ENCODE results near the gene STIMATE.

STIMATE gene

DNA sequence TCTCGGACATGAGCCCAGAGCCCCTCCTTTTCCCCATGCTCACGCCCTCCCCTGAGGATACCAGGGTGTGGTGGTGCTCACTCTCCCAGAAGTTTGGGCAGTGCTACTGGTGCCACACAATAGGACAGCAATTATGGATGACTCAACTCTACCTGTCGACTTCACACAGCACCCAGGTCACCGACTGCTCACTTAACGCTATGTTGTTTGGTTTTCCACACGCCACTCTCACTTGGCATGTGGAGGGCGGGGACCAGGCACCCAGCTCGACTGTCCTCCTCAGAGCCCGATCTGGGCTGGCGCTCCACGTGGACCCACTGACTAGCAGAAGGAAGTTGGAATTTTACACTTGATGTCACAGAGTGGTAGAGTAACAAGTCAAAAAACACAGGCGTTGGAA, 30.9 kb downstream of the STIMATE start (continued):
- no peak for TF ChIP-seq ZFHX2 (tag by site-specific recombination; conservative IDR thresholded peaks at IDR 0.05)
- no peak for TF ChIP-seq ZNF658 (tag by site-specific recombination; IDR thresholded peaks at IDR 0.05)
- no peak for TF ChIP-seq ZNF600 (tag by site-specific recombination; IDR thresholded peaks at IDR 0.05)
- TF ChIP-seq TSHZ1 (tag by site-specific recombination; IDR thresholded peaks at IDR 0.05; ENCODE audit: borderline replicate concordance): no peak
- TF ChIP-seq ZNF747 (tag by site-specific recombination; IDR thresholded peaks at IDR 0.05): no peak
- TF ChIP-seq GFI1B (tag by site-specific recombination; IDR thresholded peaks at IDR 0.05): no peak
- no peak for TF ChIP-seq ZFP3 (tag by site-specific recombination; IDR thresholded peaks at IDR 0.05; ENCODE audit: low read depth)

DNA sequence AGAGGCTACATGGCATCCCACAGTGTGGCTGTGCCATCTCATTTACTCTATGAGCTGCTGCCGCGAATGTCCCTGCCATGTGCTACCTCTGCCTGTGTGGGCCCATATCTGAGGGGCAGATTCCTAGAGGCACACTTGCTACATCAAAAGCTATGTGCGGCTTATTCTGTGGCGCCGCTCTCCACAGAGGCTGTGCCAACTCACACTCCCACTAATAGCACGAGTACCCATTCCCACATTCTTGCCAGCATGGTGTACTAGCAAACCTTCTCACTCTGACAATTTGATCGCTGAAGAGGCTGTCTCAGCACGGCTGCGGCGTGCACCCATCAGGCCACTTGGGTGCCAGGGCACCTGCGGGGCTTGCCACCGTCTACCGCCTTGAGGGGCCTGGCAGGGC, 31.4 kb downstream of the STIMATE start:
- Histone ChIP-seq H3K9me3 (ENCODE audit: control insufficient read depth, insufficient read depth, low read depth, low read length) (no peaks in the 10 kb centered on the region), H3K27ac (ENCODE audit: extremely low read depth, low read depth, low read length) (no peak overlapping the region), H3K4me3 (ENCODE audit: low read depth, low read length) (no peak overlapping the region), H3K4me1 (ENCODE audit: control insufficient read depth, insufficient read depth, low read length) (no peaks in the 10 kb centered on the region), H3K36me3 (ENCODE audit: control insufficient read depth in 2 of 2, insufficient read depth in 1 of 2, low read length in 2 of 2) (no peaks in the 10 kb centered on the region)
- POLR2A ChIA-PET: no interaction called here
- TF ChIP-seq SP7 (tag by site-specific recombination; IDR thresholded peaks at IDR 0.05) (no peak), ZNF324 (tag by site-specific recombination; IDR thresholded peaks at IDR 0.05) (no peak), GLIS2 (tag by site-specific recombination; IDR thresholded peaks at IDR 0.05) (no peak), ZNF174 (tag by site-specific recombination; IDR thresholded peaks at IDR 0.05) (no peak), ZNF701 (tag by site-specific recombination; IDR thresholded peaks at IDR 0.05) (no peak), ZNF837 (tag by site-specific recombination; IDR thresholded peaks at IDR 0.05) (no peak), OVOL3 (tag by site-specific recombination; IDR thresholded peaks at IDR 0.05) (no peak), ZNF211 (tag by site-specific recombination; IDR thresholded peaks at IDR 0.05; ENCODE audit: low read depth) (no peak), ZBTB8A (tag by site-specific recombination; IDR thresholded peaks at IDR 0.05) (no peak), BCL11B (tag by site-specific recombination; IDR thresholded peaks at IDR 0.05; ENCODE audit: low read depth) (no peak), GLIS1 (tag by site-specific recombination; IDR thresholded peaks at IDR 0.05) (no peak), ZNF560 (tag by site-specific recombination; IDR thresholded peaks at IDR 0.05; ENCODE audit: borderline replicate concordance) (no peak), ZNF843 (tag by site-specific recombination; IDR thresholded peaks at IDR 0.05) (no peak), ZNF341 (tag by site-specific recombination; IDR thresholded peaks at IDR 0.05; ENCODE audit: low read depth) (no peak)
- TF ChIP-seq, protein P1, sequence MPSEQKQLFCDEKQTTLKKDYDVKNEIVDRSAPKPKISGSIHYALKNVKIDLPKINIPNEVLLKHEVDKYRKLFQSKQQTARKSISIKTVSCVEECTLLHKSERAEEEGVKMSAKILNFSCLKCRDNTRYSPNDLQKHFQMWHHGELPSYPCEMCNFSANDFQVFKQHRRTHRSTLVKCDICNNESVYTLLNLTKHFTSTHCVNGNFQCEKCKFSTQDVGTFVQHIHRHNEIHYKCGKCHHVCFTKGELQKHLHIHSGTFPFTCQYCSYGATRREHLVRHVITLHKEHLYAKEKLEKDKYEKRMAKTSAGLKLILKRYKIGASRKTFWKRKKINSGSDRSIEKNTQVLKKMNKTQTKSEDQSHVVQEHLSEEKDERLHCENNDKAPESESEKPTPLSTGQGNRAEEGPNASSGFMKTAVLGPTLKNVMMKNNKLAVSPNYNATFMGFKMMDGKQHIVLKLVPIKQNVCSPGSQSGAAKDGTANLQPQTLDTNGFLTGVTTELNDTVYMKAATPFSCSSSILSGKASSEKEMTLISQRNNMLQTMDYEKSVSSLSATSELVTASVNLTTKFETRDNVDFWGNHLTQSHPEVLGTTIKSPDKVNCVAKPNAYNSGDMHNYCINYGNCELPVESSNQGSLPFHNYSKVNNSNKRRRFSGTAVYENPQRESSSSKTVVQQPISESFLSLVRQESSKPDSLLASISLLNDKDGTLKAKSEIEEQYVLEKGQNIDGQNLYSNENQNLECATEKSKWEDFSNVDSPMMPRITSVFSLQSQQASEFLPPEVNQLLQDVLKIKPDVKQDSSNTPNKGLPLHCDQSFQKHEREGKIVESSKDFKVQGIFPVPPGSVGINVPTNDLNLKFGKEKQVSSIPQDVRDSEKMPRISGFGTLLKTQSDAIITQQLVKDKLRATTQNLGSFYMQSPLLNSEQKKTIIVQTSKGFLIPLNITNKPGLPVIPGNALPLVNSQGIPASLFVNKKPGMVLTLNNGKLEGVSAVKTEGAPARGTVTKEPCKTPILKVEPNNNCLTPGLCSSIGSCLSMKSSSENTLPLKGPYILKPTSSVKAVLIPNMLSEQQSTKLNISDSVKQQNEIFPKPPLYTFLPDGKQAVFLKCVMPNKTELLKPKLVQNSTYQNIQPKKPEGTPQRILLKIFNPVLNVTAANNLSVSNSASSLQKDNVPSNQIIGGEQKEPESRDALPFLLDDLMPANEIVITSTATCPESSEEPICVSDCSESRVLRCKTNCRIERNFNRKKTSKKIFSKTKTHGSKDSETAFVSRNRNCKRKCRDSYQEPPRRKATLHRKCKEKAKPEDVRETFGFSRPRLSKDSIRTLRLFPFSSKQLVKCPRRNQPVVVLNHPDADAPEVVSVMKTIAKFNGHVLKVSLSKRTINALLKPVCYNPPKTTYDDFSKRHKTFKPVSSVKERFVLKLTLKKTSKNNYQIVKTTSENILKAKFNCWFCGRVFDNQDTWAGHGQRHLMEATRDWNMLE (tag by site-specific recombination; conservative IDR thresholded peaks at IDR 0.05; ENCODE audit: low read depth): no peak
- TF ChIP-seq, protein P2, sequence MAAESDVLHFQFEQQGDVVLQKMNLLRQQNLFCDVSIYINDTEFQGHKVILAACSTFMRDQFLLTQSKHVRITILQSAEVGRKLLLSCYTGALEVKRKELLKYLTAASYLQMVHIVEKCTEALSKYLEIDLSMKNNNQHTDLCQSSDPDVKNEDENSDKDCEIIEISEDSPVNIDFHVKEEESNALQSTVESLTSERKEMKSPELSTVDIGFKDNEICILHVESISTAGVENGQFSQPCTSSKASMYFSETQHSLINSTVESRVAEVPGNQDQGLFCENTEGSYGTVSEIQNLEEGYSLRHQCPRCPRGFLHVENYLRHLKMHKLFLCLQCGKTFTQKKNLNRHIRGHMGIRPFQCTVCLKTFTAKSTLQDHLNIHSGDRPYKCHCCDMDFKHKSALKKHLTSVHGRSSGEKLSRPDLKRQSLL (tag by site-specific recombination; IDR thresholded peaks at IDR 0.05): no peak
- CTCF ChIA-PET: no interaction called here

Data from HEK293 (cell line).